GM21447 (cell line): ENCODE data around the gene SLC9B2.
A peak's percentile ranks its signal among the peaks of the same experiment; 100 is the strongest.

Experiments used
- ATAC-seq: cut with Tn5 transposase; IDR thresholded peaks from one replicate; pipeline ENCODE4 v1.9.1; 2021; ENCODE audit not compliant: unreplicated experiment

SLC9B2 gene

GRCh38 chr4:103075894-103076746 lies 441 bp downstream of the SLC9B2 start:
- ATAC-seq: peak; percentile 49

GRCh38 chr4:103075435-103075893 lies 1.1 kb downstream of the SLC9B2 start:
- peak; percentile 4 for ATAC-seq

- peak; percentile 44 for ATAC-seq
Measured at GRCh38 chr4:103074744-103075434, 1.7 kb downstream of the SLC9B2 start.

GRCh38 chr4:103073792-103074438 lies 2.6 kb downstream of the SLC9B2 start:
- no peak for ATAC-seq

GRCh38 chr4:103067841-103068547 lies 8.6 kb downstream of the SLC9B2 start:
- no peak for ATAC-seq

GRCh38 chr4:103060453-103061148 lies 16.0 kb downstream of the SLC9B2 start:
- ATAC-seq: no peak

GRCh38 chr4:103054030-103054429 lies 22.5 kb downstream of the SLC9B2 start:
- ATAC-seq: no peak

GRCh38 chr4:103052779-103053178 lies 23.8 kb downstream of the SLC9B2 start:
- no peak for ATAC-seq

GRCh38 chr4:103052145-103052544 lies 24.4 kb downstream of the SLC9B2 start:
- no peak for ATAC-seq

- peak; percentile 40 for ATAC-seq
Measured at GRCh38 chr4:103050736-103051436, 25.7 kb downstream of the SLC9B2 start.

GRCh38 chr4:103046416-103047290 lies 29.9 kb downstream of the SLC9B2 start:
- ATAC-seq: peak; percentile 91

GRCh38 chr4:103044183-103044582 lies 32.4 kb downstream of the SLC9B2 start:
- ATAC-seq: no peak

- no peak for ATAC-seq
Measured at GRCh38 chr4:103036169-103036568, 40.4 kb downstream of the SLC9B2 start.

- peak; percentile 66 for ATAC-seq
Measured at GRCh38 chr4:103032574-103032973, 44.0 kb downstream of the SLC9B2 start.

GRCh38 chr4:103030791-103031190 lies 45.8 kb downstream of the SLC9B2 start:
- ATAC-seq: no peak

- no peak for ATAC-seq
Measured at GRCh38 chr4:103029300-103029699, 47.3 kb downstream of the SLC9B2 start.

GRCh38 chr4:103026868-103027267 lies 49.7 kb downstream of the SLC9B2 start:
- no peak for ATAC-seq

- no peak for ATAC-seq
Measured at GRCh38 chr4:103024996-103025395, 51.6 kb downstream of the SLC9B2 start.

- no peak for ATAC-seq
Measured at GRCh38 chr4:103021120-103021519, 55.4 kb downstream of the SLC9B2 start.
